Measurements from ENCODE around the gene HAGHL. TPM values are rescaled to one million over a fixed set of nuclear protein-coding genes. Genes with fewer than 3 reads are reported as not detected.

Gene HAGHL
- total and polyA plus RNA-seq, 2 of the 8 experiments (the other 6 are each of a cell fraction or from before 2014, with no cell fraction given), result 26.6 to 26.9 TPM

DNA sequence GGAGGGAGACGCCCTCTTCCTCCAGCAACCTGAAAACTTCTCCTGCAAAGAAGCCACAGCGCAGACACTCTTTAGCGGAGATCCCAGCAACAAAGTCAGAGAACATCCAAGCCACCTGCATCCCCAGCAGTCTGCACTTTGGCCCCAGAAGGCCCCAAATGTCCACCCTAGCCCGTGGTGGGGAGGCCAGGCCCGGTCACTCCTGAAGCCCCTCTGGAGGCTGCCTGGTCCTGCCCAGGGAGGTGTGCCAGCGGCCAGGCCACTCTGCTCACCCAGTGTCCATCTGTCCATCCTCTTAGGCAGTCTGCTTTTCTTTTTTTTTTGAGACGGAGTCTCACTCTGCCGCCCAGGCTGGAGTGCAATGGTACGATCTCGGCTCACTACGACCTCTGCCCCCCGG lies 5.4 kb downstream of the HAGHL start:
- no peak overlapping the region for H3K4me3 ChIP-seq (ENCODE audit: extremely low read depth in 1 of 4, insufficient read depth in 2 of 4, low read depth in 3 of 4, low read length in 4 of 4)
- no peak overlapping the region for H4K5ac ChIP-seq (ENCODE audit: insufficient read length, low read depth, low read length)
- no peak overlapping the region for H2AK5ac ChIP-seq (ENCODE audit: low read depth, low read length)
- no peak overlapping the region for H2BK5ac ChIP-seq (ENCODE audit: low read depth, low read length)
- no peak overlapping the region for H4K91ac ChIP-seq (replicated peaks; ENCODE audit: insufficient read length, low read length)
- no peak overlapping the region for H3K14ac ChIP-seq (ENCODE audit: insufficient read length)
- H3K79me2 ChIP-seq (ENCODE audit: control insufficient read depth in 1 of 2, insufficient read depth in 2 of 2, low read length in 2 of 2), result no peaks in the 10 kb centered on the region
- H2AFZ ChIP-seq (ENCODE audit: low read length), result no peak overlapping the region
- H4K20me1 ChIP-seq (replicated peaks in 1 of 2; ENCODE audit: control insufficient read depth in 1 of 2, insufficient read depth in 2 of 2, low read length in 2 of 2), result peaks cover 2 to 11% of the 10 kb centered on the region in 2 experiments
- no peak overlapping the region for H3K56ac ChIP-seq (replicated peaks; ENCODE audit: insufficient read length, low read depth, low read length)
- H3K4ac ChIP-seq (replicated peaks; ENCODE audit: insufficient read length, low read depth, low read length), result no peak overlapping the region
- H4K8ac ChIP-seq (ENCODE audit: extremely low read depth, insufficient read depth, low read length), result no peak overlapping the region
- no peak for DNase-seq (ENCODE audit: low read depth in 1 of 2, low spot score in 2 of 2)
- no peak for FAIRE-seq
- H2BK20ac ChIP-seq (ENCODE audit: low read length), result no peak overlapping the region
- peaks cover 0 to 4% (median under 1%) of the 10 kb centered on the region in 4 experiments; a peak in 4 of 7 replicates for H3K4me1 ChIP-seq (replicated peaks in 1 of 4; ENCODE audit: control insufficient read depth in 3 of 4, insufficient read depth in 4 of 4, low read length in 3 of 4)
- no peak overlapping the region for H2BK120ac ChIP-seq (replicated peaks; ENCODE audit: low read depth, low read length)
- CTCF ChIA-PET (ENCODE audit: partially characterized antibody), result interaction anchor here (1.1 to 35.8 kb wide), 6 partner anchors 4 to 439 kb away, joined by 3 to 977 read pairs (median 219); partner anchors contain the start of genes ANTKMT, CCDC78, CHTF18 and CIAO3
- no peak overlapping the region for H3K23ac ChIP-seq (ENCODE audit: insufficient read length)
- no peak overlapping the region for H2BK12ac ChIP-seq (ENCODE audit: low read depth, low read length)
- no peak overlapping the region for H3K4me2 ChIP-seq (ENCODE audit: insufficient read depth in 1 of 2, low read depth in 2 of 2, low read length in 2 of 2)
- H3K18ac ChIP-seq (ENCODE audit: extremely low read depth, low read length), result no peak overlapping the region
- H3K27ac ChIP-seq (ENCODE audit: low read depth, low read length), result no peak overlapping the region
- POLR2A ChIA-PET (ENCODE audit: partially characterized antibody), result interaction anchor here (0.8 to 23.0 kb wide), 5 partner anchors 7 to 69 kb away, joined by 3 to 353 read pairs (median 4); partner anchors contain the start of genes ANTKMT, CCDC78, CIAO3 and HAGHL
- H3K9me3 ChIP-seq (ENCODE audit: insufficient read depth in 2 of 2, low read depth in 1 of 2, low read length in 1 of 2), result no peaks in the 10 kb centered on the region
- H2BK15ac ChIP-seq (ENCODE audit: low read length), result no peak overlapping the region
- peaks cover 12% of the 10 kb centered on the region; the same call in 1 of the 2 replicates for H3K23me2 ChIP-seq (ENCODE audit: low read depth, low read length)
- 92% methylated on average over 12 of the region's 12 CpGs; no CpG with 5 or more reads in 1 of the 2 experiments for WGBS, 2 experiments (ENCODE audit: extremely low coverage in 1 of 2, insufficient coverage in 1 of 2, insufficient read length in 1 of 2, insufficient replicate concordance in 2 of 2, low coverage in 1 of 2, low lambda C conversion rate in 2 of 2, missing lambda C conversion rate in 1 of 2)
- no peak overlapping the region for H3K9ac ChIP-seq (replicated peaks in 1 of 4; ENCODE audit: extremely low read depth in 1 of 4, low read depth in 3 of 4, low read length in 3 of 4)
- peaks cover 0 to 5% (median 3%) of the 10 kb centered on the region in 4 experiments; a peak in 3 of 7 replicates for H3K27me3 ChIP-seq (replicated peaks in 1 of 4; ENCODE audit: control insufficient read depth in 3 of 4, extremely low read depth in 1 of 4, insufficient read depth in 3 of 4, low read length in 3 of 4)
- H3K79me1 ChIP-seq (ENCODE audit: low read depth, low read length), result no peaks in the 10 kb centered on the region
- H3K36me3 ChIP-seq (ENCODE audit: control insufficient read depth in 2 of 4, insufficient read depth in 4 of 4, low read length in 3 of 4), result peaks cover 0 to 3% (median 2%) of the 10 kb centered on the region in 4 experiments; a peak in 2 of 8 replicates
- no peak for TF ChIP-seq SUZ12 (IDR thresholded peaks at IDR 0.05; ENCODE audit: low read length)
- TF ChIP-seq POLR2AphosphoS5 (IDR thresholded peaks at IDR 0.05; ENCODE audit: low read depth, low read length), result no peak
- TF ChIP-seq CBX8 (IDR thresholded peaks at IDR 0.05; ENCODE audit: borderline replicate concordance, low read depth, low read length), result no peak
- TF ChIP-seq SRF (IDR thresholded peaks at IDR 0.05; ENCODE audit: low read depth, low read length), result no peak
- no peak for TF ChIP-seq SP2 (IDR thresholded peaks at IDR 0.05; ENCODE audit: low read length)
- TF ChIP-seq CTBP2 (IDR thresholded peaks at IDR 0.05; ENCODE audit: borderline replicate concordance, insufficient read depth, insufficient read length, low read length), result no peak
- no peak for TF ChIP-seq CREB1 (IDR thresholded peaks at IDR 0.05)
- TF ChIP-seq KDM5A (IDR thresholded peaks at IDR 0.05; ENCODE audit: low read length), result no peak
- no peak for TF ChIP-seq CBX5 (IDR thresholded peaks at IDR 0.05; ENCODE audit: low read depth, low read length)
- no peak for TF ChIP-seq HDAC2 (IDR thresholded peaks at IDR 0.05; ENCODE audit: borderline replicate concordance in 1 of 2, low read depth in 2 of 2, low read length in 2 of 2)
- TF ChIP-seq RXRA (IDR thresholded peaks at IDR 0.05; ENCODE audit: insufficient read depth, low read depth, low read length), result no peak
- no peak for TF ChIP-seq SIX5 (IDR thresholded peaks at IDR 0.05; ENCODE audit: low read depth, low read length)
- TF ChIP-seq SAP30 (IDR thresholded peaks at IDR 0.05; ENCODE audit: insufficient read depth, insufficient replicate concordance, low read length), result no peak

Measured in H1 (cell line).